Adrenal gland (tissue), 5 donors: ENCODE results near the gene AOPEP.

Experiments
- CTCF ChIP-seq, 6 experiments: fragments of 450-650 bp in 4 of 6; fragments of 200-600 bp in 2 of 6; sonication (generic) in 1 of 6; IDR thresholded peaks; 1 replicate in 5 of 6; 2 replicates in 1 of 6; pipeline versions ENCODE4 v1.5.1 to v1.8.0; 2016 to 2021; ENCODE audit warnings: antibody characterized with exemption in 6 of 6, mild to moderate bottlenecking in 2 of 6, moderate library complexity in 1 of 6
- POLR2A ChIP-seq, 2 donors: fragments of 450-650 bp; IDR thresholded peaks; one replicate each; pipeline ENCODE4 v1.6.1; 2017; ENCODE audit warnings: antibody characterized with exemption in 2 of 2, mild to moderate bottlenecking in 2 of 2, moderate library complexity in 1 of 2
- donor health status: DM: no; HTN: no; CAD: no.

GRCh38 chr9:95131023-95131943 is 404.8 kb downstream of the AOPEP start:
- peak; percentile 68 to 85 (median 82) for TF ChIP-seq CTCF (IDR thresholded peaks at IDR 0.05)
- TF ChIP-seq POLR2A (IDR thresholded peaks at IDR 0.05) = no peak
